ENCODE measurements around the gene ING5.
"Not testable (repeated sequence)": the region's sequence is repeated elsewhere in the genome, so short reads cannot be mapped to it uniquely, and the experiment has no call there.

The ING5 gene

GRCh38 chr2:241752253-241752652, 50.4 kb downstream of the ING5 start:
- H3K36me3 ChIP-seq (ENCODE audit: control insufficient read depth, insufficient read depth, low read length) = peaks cover 17% of the 10 kb centered on the region
- H3K4me3 ChIP-seq (ENCODE audit: low read length) = no peak overlapping the region
- no peak overlapping the region for H3K9ac ChIP-seq (ENCODE audit: low read length)
- H3K27ac ChIP-seq (ENCODE audit: low read depth, low read length) = no peak overlapping the region
- H3K27me3 ChIP-seq (ENCODE audit: control insufficient read depth, insufficient read depth, low read length) = no peaks in the 10 kb centered on the region
- no peaks in the 10 kb centered on the region for H3K4me1 ChIP-seq (ENCODE audit: control insufficient read depth, insufficient read depth, low read length)

- H3K27me3 ChIP-seq (ENCODE audit: control insufficient read depth, insufficient read depth, low read length) = no peaks in the 10 kb centered on the region
- H3K27ac ChIP-seq (ENCODE audit: low read depth, low read length) = no peak overlapping the region
- H3K4me1 ChIP-seq (ENCODE audit: control insufficient read depth, insufficient read depth, low read length) = no peaks in the 10 kb centered on the region
- H3K4me3 ChIP-seq (ENCODE audit: low read length) = no peak overlapping the region
- H3K36me3 ChIP-seq (ENCODE audit: control insufficient read depth, insufficient read depth, low read length) = peaks cover 17% of the 10 kb centered on the region
- no peak overlapping the region for H3K9ac ChIP-seq (ENCODE audit: low read length)
Observed at GRCh38 chr2:241752689-241753276, 50.9 kb downstream of the ING5 start.

DNA sequence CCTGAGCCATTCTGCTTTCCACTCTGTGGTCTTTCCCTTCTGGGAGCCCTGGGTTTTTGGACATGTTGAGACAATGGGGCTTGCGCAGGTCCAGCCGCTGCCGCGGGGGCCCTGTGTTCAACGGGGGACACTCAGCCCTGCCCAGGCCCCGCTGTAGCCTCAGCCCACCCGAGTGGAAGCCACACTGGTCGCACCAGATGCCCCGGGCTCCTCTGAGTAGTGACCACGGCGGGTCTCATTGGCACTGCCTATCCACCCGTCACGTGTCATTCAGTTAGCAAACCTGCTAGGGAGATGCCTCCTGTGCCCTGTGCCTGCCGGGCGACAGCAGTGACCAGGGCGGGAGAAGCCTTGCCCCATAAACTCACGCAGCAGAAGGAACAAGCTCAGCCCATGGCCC, 51.7 kb downstream of the ING5 start:
- no peak overlapping the region for H3K4me3 ChIP-seq (ENCODE audit: low read length)
- no peaks in the 10 kb centered on the region for H3K27me3 ChIP-seq (ENCODE audit: control insufficient read depth, insufficient read depth, low read length)
- H3K4me1 ChIP-seq (ENCODE audit: control insufficient read depth, insufficient read depth, low read length) = no peaks in the 10 kb centered on the region
- peaks cover 17% of the 10 kb centered on the region for H3K36me3 ChIP-seq (ENCODE audit: control insufficient read depth, insufficient read depth, low read length)
- no peak overlapping the region for H3K27ac ChIP-seq (ENCODE audit: low read depth, low read length)
- no peak overlapping the region for H3K9ac ChIP-seq (ENCODE audit: low read length)

- no peak overlapping the region for H3K27ac ChIP-seq (ENCODE audit: low read depth, low read length)
- H3K27me3 ChIP-seq (ENCODE audit: control insufficient read depth, insufficient read depth, low read length) = no peaks in the 10 kb centered on the region
- H3K9ac ChIP-seq (ENCODE audit: low read length) = no peak overlapping the region
- peaks cover 17% of the 10 kb centered on the region for H3K36me3 ChIP-seq (ENCODE audit: control insufficient read depth, insufficient read depth, low read length)
- no peaks in the 10 kb centered on the region for H3K4me1 ChIP-seq (ENCODE audit: control insufficient read depth, insufficient read depth, low read length)
- H3K4me3 ChIP-seq (ENCODE audit: low read length) = no peak overlapping the region
Observed at GRCh38 chr2:241754042-241754441, 52.2 kb downstream of the ING5 start.

- H3K27me3 ChIP-seq (ENCODE audit: control insufficient read depth, insufficient read depth, low read length) = no peaks in the 10 kb centered on the region
- H3K36me3 ChIP-seq (ENCODE audit: control insufficient read depth, insufficient read depth, low read length) = peaks cover 14% of the 10 kb centered on the region
- no peaks in the 10 kb centered on the region for H3K4me1 ChIP-seq (ENCODE audit: control insufficient read depth, insufficient read depth, low read length)
- H3K9ac ChIP-seq (ENCODE audit: low read length) = no peak overlapping the region
- H3K4me3 ChIP-seq (ENCODE audit: low read length) = no peak overlapping the region
- no peak overlapping the region for H3K27ac ChIP-seq (ENCODE audit: low read depth, low read length)
Observed at GRCh38 chr2:241755166-241755565, 53.3 kb downstream of the ING5 start.

- Histone ChIP-seq H3K36me3 (ENCODE audit: control insufficient read depth, insufficient read depth, low read length) (peaks cover 14% of the 10 kb centered on the region), H3K9ac (ENCODE audit: low read length) (no peak overlapping the region), H3K4me3 (ENCODE audit: low read length) (no peak overlapping the region), H3K27ac (ENCODE audit: low read depth, low read length) (no peak overlapping the region), H3K4me1 (ENCODE audit: control insufficient read depth, insufficient read depth, low read length) (no peaks in the 10 kb centered on the region), H3K27me3 (ENCODE audit: control insufficient read depth, insufficient read depth, low read length) (no peaks in the 10 kb centered on the region)
Observed at GRCh38 chr2:241755777-241756176, 53.9 kb downstream of the ING5 start.

DNA sequence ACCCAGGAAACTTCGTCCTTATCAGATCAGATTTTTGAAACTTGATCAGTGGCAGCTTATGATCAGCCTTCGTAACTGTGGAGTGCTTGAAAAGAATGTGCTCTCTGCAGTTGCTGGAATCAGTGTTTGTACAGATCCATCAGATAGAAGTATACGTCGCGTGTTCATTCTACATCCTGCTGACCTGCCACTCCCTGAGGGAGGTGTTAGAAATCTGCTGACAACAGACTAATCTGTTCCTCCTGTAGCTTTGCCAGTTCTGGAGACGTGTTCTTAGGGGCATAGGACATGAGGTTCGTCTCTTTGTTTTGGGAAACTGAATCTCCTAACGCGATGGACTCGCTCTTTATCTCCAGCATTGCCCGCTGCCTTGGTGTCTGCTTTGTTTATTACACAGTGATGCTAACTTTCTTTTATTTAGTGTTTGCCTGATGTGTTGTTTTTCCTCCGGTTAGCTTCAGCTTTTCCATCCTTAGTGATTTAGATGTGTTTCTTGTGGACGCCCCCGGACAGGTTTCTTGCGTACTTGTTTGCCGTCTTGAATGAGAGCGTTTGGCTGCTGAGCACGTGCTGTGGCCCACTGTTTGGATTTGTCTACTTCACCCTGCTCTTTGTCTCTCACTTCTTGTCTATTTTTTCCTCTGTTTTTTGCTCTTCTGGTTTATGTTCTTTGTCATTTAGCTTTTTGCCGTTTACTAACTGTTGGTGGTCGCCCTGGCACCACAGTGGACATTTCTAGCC, 57.4 kb downstream of the ING5 start:
- H3K9ac ChIP-seq (ENCODE audit: low read length) = no peak overlapping the region
- peaks cover 9% of the 10 kb centered on the region for H3K36me3 ChIP-seq (ENCODE audit: control insufficient read depth, insufficient read depth, low read length)
- H3K27me3 ChIP-seq (ENCODE audit: control insufficient read depth, insufficient read depth, low read length) = no peaks in the 10 kb centered on the region
- H3K4me3 ChIP-seq (ENCODE audit: low read length) = no peak overlapping the region
- H3K4me1 ChIP-seq (ENCODE audit: control insufficient read depth, insufficient read depth, low read length) = no peaks in the 10 kb centered on the region
- no peak overlapping the region for H3K27ac ChIP-seq (ENCODE audit: low read depth, low read length)

DNA sequence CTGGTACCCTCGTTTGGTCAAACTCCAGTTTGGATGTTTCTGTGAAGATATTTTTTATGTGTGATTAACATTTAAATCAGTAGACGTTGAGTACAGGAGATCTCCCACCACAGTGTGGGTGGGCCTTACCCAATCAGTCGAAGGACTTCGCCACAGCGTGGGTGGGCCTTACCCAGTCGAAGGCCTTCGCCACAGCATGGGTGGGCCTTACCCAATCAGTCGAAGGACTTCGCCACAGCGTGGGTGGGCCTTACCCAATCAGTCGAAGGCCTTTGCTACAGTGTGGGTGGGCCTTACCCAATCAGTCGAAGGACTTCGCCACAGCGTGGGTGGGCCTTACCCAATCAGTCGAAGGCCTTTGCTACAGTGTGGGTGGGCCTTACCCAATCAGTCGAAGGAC, 58.1 kb downstream of the ING5 start:
- not testable (repeated sequence) for H3K27me3 ChIP-seq (ENCODE audit: control insufficient read depth, insufficient read depth, low read length); H3K9ac ChIP-seq (ENCODE audit: low read length); H3K27ac ChIP-seq (ENCODE audit: low read depth, low read length); H3K4me1 ChIP-seq (ENCODE audit: control insufficient read depth, insufficient read depth, low read length); H3K36me3 ChIP-seq (ENCODE audit: control insufficient read depth, insufficient read depth, low read length); H3K4me3 ChIP-seq (ENCODE audit: low read length)

GRCh38 chr2:241760301-241760771, 58.5 kb downstream of the ING5 start:
- Histone ChIP-seq H3K36me3 (ENCODE audit: control insufficient read depth, insufficient read depth, low read length) (peaks cover 9% of the 10 kb centered on the region), H3K9ac (ENCODE audit: low read length) (no peak overlapping the region), H3K27me3 (ENCODE audit: control insufficient read depth, insufficient read depth, low read length) (no peaks in the 10 kb centered on the region), H3K4me3 (ENCODE audit: low read length) (no peak overlapping the region), H3K27ac (ENCODE audit: low read depth, low read length) (no peak overlapping the region), H3K4me1 (ENCODE audit: control insufficient read depth, insufficient read depth, low read length) (no peaks in the 10 kb centered on the region)

GRCh38 chr2:241762321-241762932, 60.6 kb downstream of the ING5 start:
- Histone ChIP-seq H3K27ac (ENCODE audit: low read depth, low read length) (no peak overlapping the region), H3K36me3 (ENCODE audit: control insufficient read depth, insufficient read depth, low read length) (peaks cover 5% of the 10 kb centered on the region), H3K4me1 (ENCODE audit: control insufficient read depth, insufficient read depth, low read length) (no peaks in the 10 kb centered on the region), H3K4me3 (ENCODE audit: low read length) (no peak overlapping the region), H3K27me3 (ENCODE audit: control insufficient read depth, insufficient read depth, low read length) (no peaks in the 10 kb centered on the region), H3K9ac (ENCODE audit: low read length) (no peak overlapping the region)

- no peaks in the 10 kb centered on the region for H3K27me3 ChIP-seq (ENCODE audit: control insufficient read depth, insufficient read depth, low read length)
- no peak overlapping the region for H3K27ac ChIP-seq (ENCODE audit: low read depth, low read length)
- no peaks in the 10 kb centered on the region for H3K4me1 ChIP-seq (ENCODE audit: control insufficient read depth, insufficient read depth, low read length)
- no peak overlapping the region for H3K4me3 ChIP-seq (ENCODE audit: low read length)
- peaks cover 5% of the 10 kb centered on the region for H3K36me3 ChIP-seq (ENCODE audit: control insufficient read depth, insufficient read depth, low read length)
- H3K9ac ChIP-seq (ENCODE audit: low read length) = no peak overlapping the region
Observed at GRCh38 chr2:241762933-241763369, 61.1 kb downstream of the ING5 start.

DNA sequence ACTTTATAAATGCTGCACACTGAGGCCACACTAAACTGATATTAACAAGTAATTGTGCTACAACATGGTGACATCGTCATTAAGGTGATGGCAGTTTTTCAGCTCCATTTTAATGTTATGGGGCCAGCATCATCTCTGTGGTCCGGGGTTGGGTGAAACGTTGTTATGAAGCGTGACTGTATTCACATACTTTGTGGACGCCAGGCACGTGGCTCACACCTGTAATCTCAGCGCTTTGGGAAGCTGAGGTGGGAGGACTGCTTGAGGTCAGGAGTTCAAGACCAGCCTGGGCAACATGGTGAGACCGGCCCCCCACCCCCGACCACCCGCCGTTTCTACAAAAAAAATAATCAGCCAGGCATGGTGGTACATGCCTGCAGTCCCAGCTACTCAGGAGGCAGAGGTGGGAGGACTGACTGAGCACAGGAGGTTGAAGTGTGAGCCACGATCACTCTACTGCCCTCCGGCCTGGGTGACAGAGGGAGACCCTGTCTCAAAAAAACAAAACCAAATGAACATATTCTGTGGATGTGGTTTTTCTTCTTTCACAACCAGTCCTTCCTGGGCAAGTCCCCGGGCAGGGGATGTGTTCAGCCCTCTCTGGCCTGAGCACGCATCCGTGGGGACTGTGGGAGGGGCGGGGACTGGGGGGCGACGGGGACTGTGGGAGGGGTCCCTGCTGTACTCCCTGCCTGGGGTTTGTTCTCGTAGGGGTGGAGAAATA, 61.9 kb downstream of the ING5 start:
- Histone ChIP-seq H3K4me3 (ENCODE audit: low read length) (no peak overlapping the region), H3K4me1 (ENCODE audit: control insufficient read depth, insufficient read depth, low read length) (no peaks in the 10 kb centered on the region), H3K27ac (ENCODE audit: low read depth, low read length) (no peak overlapping the region), H3K9ac (ENCODE audit: low read length) (no peak overlapping the region), H3K36me3 (ENCODE audit: control insufficient read depth, insufficient read depth, low read length) (peaks cover 5% of the 10 kb centered on the region), H3K27me3 (ENCODE audit: control insufficient read depth, insufficient read depth, low read length) (no peaks in the 10 kb centered on the region)

Measured in rectal smooth muscle tissue (tissue), 1 donor.